Activated CD4-positive, alpha-beta T cell treated with anti-CD3 and anti-CD28 coated beads, Interleukin-2, amount 10 ng/mL, durations not matched to agents 7 days and 5 days (primary cell): ENCODE data around the gene PDXK. TPM values are rescaled to one million over a fixed set of nuclear protein-coding genes. Genes with fewer than 3 reads are reported as not detected.

Source experiments
- CTCF ChIA-PET: fragments of 350-600 bp; sonication (Branson Sonifier 250); formaldehyde crosslinking; loops from one replicate; lab custom pipeline; 2021; ENCODE audit warnings: antibody characterized with exemption; lab: Charles Lee
- POLR2A ChIA-PET: fragments of 350-600 bp; sonication (Branson Sonifier 250); formaldehyde crosslinking; loops from one replicate; lab custom pipeline; 2021; ENCODE audit warnings: antibody characterized with exemption; lab: Charles Lee
- DNase-seq: peaks from one replicate; pipeline ENCODE4 v3.0.0-alpha.2; 2020
- H3K27ac Mint-ChIP-seq: one replicate; pipeline ENCODE4 v1.8.0; 2021; ENCODE audit warnings: mild to moderate bottlenecking, moderate library complexity, mixed read lengths
- H3K27me3 Mint-ChIP-seq: one replicate; pipeline ENCODE4 v1.8.0; 2021; ENCODE audit warnings: mixed read lengths
- H3K36me3 Mint-ChIP-seq: one replicate; pipeline ENCODE4 v1.8.0; 2021; ENCODE audit warnings: low read depth, mixed read lengths
- H3K4me1 Mint-ChIP-seq: one replicate; pipeline ENCODE4 v1.8.0; 2021; ENCODE audit warnings: mixed read lengths
- H3K4me3 Mint-ChIP-seq: one replicate; pipeline ENCODE4 v1.8.0; 2021; ENCODE audit warnings: mild to moderate bottlenecking, moderate library complexity, mixed read lengths
- H3K9me3 Mint-ChIP-seq: one replicate; pipeline ENCODE4 v1.8.0; 2021; ENCODE audit warnings: mixed read lengths
- total RNA-seq, 2 experiments: library from RNA; stranded (reverse); gene quantifications; one replicate each; pipeline ENCODE4 v1.2.3, GENCODE V29; 2021

Gene PDXK
- total RNA-seq, 2 experiments from 2014 or later = 74.0 to 81.4 TPM

DNA sequence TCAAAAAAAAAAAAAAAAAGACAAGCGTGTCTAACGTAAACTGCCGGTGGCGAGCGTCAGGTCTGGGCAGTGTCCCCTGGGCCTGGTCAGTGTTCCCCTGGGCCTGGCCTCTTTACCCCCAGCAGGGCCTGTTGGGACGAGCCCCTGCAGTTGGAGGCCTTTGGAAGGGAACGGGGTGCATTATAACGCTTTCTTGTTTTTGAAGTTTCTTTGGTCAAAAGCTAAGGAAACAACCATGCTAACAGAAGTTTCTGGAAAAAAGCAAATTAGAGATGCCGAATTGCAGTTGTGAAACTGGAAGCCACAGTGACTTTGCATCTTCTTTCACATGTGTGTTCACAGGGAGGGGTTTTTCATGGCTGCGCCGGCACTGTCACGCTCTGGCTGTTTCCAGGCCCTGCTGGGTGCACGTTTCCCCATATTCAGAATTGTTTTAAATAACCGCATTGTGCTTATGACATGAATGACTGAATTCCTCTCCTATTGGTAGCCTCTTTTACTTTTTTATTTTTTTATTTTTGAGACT is 86.4 kb downstream of the PDXK start:
- Mint-ChIP-seq H3K27me3 (no peaks in the 10 kb centered on the region), H3K4me3 (no peak overlapping the region), H3K4me1 (no peaks in the 10 kb centered on the region), H3K36me3 (peaks cover 16% of the 10 kb centered on the region), H3K9me3 (no peaks in the 10 kb centered on the region), H3K27ac (peak overlapping the region; percentile 36)
- ChIA-PET POLR2A (no interaction called here), CTCF (no interaction called here)
- no peak for DNase-seq

- Mint-ChIP-seq H3K27me3 (no peaks in the 10 kb centered on the region), H3K9me3 (no peaks in the 10 kb centered on the region), H3K27ac (no peak overlapping the region), H3K4me1 (peaks cover 6% of the 10 kb centered on the region), H3K36me3 (peaks cover 11% of the 10 kb centered on the region), H3K4me3 (no peak overlapping the region)
- ChIA-PET CTCF (no interaction called here), POLR2A (no interaction called here)
- no peak for DNase-seq
These were observed 87.2 kb downstream of the PDXK start for GRCh38 chr21:43806017-43806710.

- Mint-ChIP-seq H3K27me3 (no peaks in the 10 kb centered on the region), H3K4me3 (no peak overlapping the region), H3K27ac (no peak overlapping the region), H3K4me1 (peaks cover 12% of the 10 kb centered on the region), H3K9me3 (no peaks in the 10 kb centered on the region), H3K36me3 (peaks cover 4% of the 10 kb centered on the region)
- ChIA-PET CTCF (interaction anchor here (1.5 to 4.1 kb wide), 2 partner anchors 134 to 167 kb away, joined by 4 to 13 read pairs; no protein-coding TSS in a partner anchor), POLR2A (no interaction called here)
- no peak for DNase-seq
These were observed 89.4 kb downstream of the PDXK start for GRCh38 chr21:43808367-43808766.

DNA sequence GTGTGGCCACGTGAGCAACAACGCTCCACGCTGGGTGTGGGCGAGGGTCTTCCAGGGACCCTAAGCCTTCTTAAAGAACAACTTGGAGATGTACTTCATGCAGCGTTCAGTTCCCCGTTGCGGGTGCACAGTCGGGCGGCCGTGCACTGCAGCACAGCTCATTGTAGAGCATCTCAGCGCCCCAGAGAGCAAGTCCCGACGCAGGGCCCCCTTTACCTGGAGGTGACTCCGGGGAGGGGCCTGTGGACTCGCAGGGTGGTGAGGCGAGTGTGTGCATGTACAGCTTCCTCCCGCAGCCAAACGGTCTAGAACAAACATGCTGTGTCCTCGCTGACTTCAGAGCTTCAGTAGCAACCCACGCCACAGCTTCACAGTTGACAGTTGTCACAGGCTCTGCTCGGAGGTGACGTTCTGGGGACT is 89.9 kb downstream of the PDXK start:
- Mint-ChIP-seq H3K9me3 (no peaks in the 10 kb centered on the region), H3K4me3 (no peak overlapping the region), H3K4me1 (peaks cover 12% of the 10 kb centered on the region), H3K27me3 (no peaks in the 10 kb centered on the region), H3K27ac (no peak overlapping the region), H3K36me3 (peaks cover 4% of the 10 kb centered on the region)
- no peak for DNase-seq
- ChIA-PET CTCF (interaction anchor here (1.5 to 4.1 kb wide), 2 partner anchors 133 to 166 kb away, joined by 4 to 13 read pairs; no protein-coding TSS in a partner anchor), POLR2A (no interaction called here)

DNA sequence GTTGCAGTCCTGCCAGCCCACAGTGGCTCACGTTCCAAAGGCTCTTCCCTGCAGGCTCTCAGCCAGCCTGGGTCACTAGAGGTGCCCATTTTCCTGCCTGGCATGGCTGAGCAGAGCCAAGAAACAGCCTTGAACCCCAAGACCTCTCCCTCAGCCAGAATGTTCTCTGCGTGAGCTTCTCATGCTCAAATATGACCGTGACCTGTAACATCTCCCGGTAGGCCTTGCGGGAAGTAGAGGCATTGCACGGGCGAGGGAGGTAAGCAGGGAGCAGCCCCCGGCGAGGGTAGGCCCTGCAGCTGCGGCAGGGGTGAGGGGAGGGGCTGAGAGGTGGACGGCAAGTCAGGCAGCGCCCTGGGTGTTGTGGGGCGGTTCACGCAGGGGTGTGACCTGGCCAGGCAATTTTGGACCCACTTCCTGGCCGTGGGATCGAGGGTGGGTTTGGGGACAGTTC is 90.4 kb downstream of the PDXK start:
- Mint-ChIP-seq H3K36me3 (peaks cover 4% of the 10 kb centered on the region), H3K9me3 (no peaks in the 10 kb centered on the region), H3K27me3 (no peaks in the 10 kb centered on the region), H3K4me3 (no peak overlapping the region), H3K27ac (no peak overlapping the region), H3K4me1 (peaks cover 12% of the 10 kb centered on the region)
- POLR2A ChIA-PET = no interaction called here
- CTCF ChIA-PET = interaction anchor here (1.3 to 4.1 kb wide), 2 partner anchors 15 to 166 kb away, joined by 4 to 13 read pairs; no protein-coding TSS in a partner anchor
- DNase-seq = no peak

DNA sequence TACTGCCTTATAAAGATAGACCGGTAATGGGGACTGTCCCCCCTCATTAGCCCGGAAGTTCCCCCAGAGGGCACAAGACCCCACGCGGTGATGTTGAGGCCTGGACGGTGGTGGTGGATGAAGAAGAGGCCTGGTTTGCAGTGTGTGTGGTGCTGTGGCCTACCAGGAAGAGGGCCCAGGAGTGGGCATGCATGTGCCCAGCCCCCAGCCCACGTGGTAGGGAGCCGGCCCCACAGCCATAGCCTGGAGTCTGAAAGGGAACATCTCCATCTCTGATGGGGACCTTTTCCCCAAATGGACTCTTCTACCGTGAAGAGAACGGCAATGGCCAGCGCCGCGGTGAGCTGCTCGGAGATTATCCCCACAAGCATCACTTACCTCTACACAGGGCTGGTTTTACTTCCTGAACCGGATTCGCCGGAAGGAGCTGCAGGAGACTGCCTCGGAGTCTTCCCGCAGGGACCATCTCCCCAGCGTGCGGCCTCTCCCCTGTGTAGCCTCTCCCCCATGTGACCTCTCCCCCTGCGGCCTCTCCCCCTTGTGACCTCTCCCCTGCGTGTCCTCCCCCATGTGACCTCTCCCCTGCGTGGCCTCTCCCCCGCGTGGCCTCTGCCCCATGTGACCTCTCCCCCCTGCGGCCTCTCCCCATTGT is 91.0 kb downstream of the PDXK start:
- CTCF ChIA-PET = interaction anchor here (0.6 to 4.1 kb wide), 8 partner anchors 16 to 206 kb away, joined by 3 to 13 read pairs (median 3); partner anchors contain the start of gene RRP1
- Mint-ChIP-seq H3K27me3 (no peaks in the 10 kb centered on the region), H3K36me3 (peaks cover 4% of the 10 kb centered on the region), H3K27ac (no peak overlapping the region), H3K9me3 (no peaks in the 10 kb centered on the region), H3K4me3 (no peak overlapping the region), H3K4me1 (peaks cover 17% of the 10 kb centered on the region)
- no peak for DNase-seq
- POLR2A ChIA-PET = no interaction called here

- Mint-ChIP-seq H3K4me3 (no peak overlapping the region), H3K27me3 (no peaks in the 10 kb centered on the region), H3K36me3 (peaks cover 3% of the 10 kb centered on the region), H3K9me3 (no peaks in the 10 kb centered on the region), H3K4me1 (peaks cover 17% of the 10 kb centered on the region), H3K27ac (peak overlapping the region; percentile 47)
- ChIA-PET CTCF (interaction anchor here (0.6 to 4.1 kb wide), 10 partner anchors 14 to 205 kb away, joined by 3 to 13 read pairs (median 3); partner anchors contain the start of gene RRP1), POLR2A (no interaction called here)
- DNase-seq = peak; percentile 92
These were observed 91.8 kb downstream of the PDXK start for GRCh38 chr21:43810505-43811261.

GRCh38 chr21:43811262-43812105 is 92.6 kb downstream of the PDXK start:
- Mint-ChIP-seq H3K4me1 (peaks cover 17% of the 10 kb centered on the region), H3K36me3 (no peaks in the 10 kb centered on the region), H3K27me3 (no peaks in the 10 kb centered on the region), H3K27ac (no peak overlapping the region), H3K9me3 (no peaks in the 10 kb centered on the region), H3K4me3 (no peak overlapping the region)
- ChIA-PET CTCF (interaction anchor here (0.7 to 4.1 kb wide), 5 partner anchors 13 to 185 kb away, joined by 3 to 13 read pairs (median 3); no protein-coding TSS in a partner anchor), POLR2A (no interaction called here)
- DNase-seq = no peak

Other genes starting within 250 kb of the PDXK start
- gene HSF2BP, start 59.6 kb upstream of the PDXK start, total RNA-seq = under 1 TPM; 0.56 to 0.72 TPM
- gene RRP1B, start 59.6 kb upstream of the PDXK start, total RNA-seq = 10 to 100 TPM; 47.7 to 48.1 TPM
- 10 to 100 TPM; 44.4 to 48.7 TPM for gene CSTB, start 57.2 kb downstream of the PDXK start, total RNA-seq
- 10 to 100 TPM; 25.3 to 28.5 TPM for gene RRP1, start 70.4 kb downstream of the PDXK start, total RNA-seq
- 10 to 100 TPM; 80.3 to 93.1 TPM for gene AGPAT3, start 146.1 kb downstream of the PDXK start, total RNA-seq